ENCODE data around the gene PARP12. TPM values are rescaled to one million over a fixed set of nuclear protein-coding genes. Genes with fewer than 3 reads are reported as not detected.

The PARP12 gene
- total RNA-seq, 1 donor from 2014 or later = 63.3 TPM

DNA sequence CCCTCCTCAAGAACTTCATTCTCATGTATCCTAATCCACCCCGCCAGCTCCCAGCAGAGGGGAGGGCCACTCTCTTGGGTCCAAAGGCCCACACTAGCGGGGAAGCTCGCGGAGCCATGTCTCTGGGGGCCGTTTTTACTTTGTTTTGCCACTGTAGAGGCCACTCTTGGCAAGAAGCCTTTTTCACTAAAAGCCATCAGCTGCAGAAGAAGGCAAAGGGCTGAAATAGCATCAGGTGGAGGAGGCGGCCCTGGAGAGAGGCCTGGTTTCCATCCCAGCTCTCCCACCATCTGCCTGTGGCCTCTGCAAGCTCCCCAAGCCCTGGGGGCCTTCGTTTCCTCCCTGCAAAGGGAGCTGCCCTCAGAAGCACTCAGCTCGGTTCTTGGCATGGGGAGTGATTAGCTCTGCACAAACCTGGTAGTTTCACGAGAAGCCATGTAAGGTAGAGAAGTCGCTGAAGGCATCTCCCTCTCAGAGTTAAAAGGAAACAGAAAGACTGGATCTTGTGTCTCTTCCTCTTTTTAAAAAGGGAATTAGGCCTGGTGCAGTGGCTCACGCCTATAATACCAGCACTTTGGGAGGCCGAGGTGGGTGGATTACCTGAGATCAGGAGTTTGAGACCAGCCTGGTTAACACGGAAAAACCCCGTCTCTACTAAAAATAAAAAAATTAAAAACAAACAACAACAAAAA lies 70.3 kb downstream of the PARP12 start:
- no peak for DNase-seq (ENCODE audit: low read depth in 2 of 2)

DNA sequence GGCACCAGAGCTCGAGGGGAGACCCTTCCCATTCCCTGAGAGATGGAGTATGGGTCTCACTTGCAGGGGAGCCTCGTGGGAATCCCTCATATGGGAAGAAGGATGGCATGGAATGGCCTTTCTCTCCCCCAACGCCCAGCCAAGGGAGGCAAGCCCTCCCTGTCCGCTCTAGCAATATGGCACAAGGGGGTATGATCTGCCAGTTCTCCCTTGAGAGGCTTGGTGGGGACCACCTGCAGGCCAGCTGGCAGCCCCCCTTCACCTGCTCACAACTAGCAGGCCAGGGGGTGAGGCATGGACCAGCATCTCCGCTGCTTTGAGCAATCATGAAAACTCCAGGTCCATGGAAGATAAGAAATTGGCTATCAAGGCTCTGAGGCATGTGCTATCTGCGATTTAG lies 70.8 kb downstream of the PARP12 start:
- no peak for DNase-seq (ENCODE audit: low read depth in 2 of 2)

DNA sequence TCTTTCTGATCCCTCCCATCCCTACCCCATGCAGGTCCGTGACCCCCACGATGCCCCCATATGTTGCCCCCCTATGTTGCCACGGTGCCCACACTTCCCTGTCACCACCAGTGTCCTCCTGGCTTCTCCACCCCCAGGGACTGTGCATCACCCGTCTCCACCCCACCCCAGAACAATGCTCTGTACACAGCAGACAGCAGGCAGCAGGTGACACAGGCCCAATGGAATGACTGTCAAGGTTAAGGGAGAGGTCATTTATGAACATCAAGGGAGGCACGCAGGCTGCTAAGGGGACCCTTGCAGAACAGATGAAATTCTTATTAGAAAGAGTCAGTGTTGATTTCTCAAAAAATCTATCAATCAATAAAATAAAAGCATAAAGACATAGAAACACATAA lies 71.5 kb downstream of the PARP12 start:
- DNase-seq (ENCODE audit: low read depth in 2 of 2) = no peak

DNA sequence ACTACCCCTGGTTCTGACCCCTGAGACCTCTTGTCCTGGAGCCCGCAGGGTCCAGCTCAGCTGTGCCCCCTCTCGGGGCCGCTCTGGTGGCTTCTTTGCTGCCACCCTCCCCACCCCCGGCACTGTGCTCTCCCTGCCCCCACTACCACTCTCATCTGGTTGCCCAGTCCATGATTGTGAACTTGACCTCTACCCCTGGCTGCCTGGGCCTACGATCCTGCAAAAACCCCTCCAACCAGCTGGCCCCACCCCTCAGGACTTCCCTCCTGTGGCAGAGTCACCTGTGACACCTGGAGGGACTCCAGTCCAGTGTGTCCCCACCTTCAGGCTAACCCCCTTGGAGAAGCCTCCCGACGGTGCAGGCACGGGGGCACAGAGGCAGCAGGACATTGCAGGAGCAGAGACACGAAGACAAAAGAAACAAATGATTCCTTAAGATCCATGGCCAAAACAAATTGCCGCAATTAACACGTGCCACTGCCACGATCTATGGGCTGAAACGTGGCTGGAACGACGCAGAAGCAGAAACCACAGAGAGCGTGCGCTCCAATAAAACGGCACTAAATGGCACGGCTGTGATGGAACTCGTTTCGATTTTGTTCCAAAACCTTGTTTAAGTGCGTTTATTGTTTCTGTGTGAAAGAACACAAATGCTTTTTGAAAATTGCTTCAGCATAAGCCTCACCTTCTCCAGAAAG lies 72.0 kb downstream of the PARP12 start:
- no peak for DNase-seq (ENCODE audit: low read depth in 2 of 2)

DNA sequence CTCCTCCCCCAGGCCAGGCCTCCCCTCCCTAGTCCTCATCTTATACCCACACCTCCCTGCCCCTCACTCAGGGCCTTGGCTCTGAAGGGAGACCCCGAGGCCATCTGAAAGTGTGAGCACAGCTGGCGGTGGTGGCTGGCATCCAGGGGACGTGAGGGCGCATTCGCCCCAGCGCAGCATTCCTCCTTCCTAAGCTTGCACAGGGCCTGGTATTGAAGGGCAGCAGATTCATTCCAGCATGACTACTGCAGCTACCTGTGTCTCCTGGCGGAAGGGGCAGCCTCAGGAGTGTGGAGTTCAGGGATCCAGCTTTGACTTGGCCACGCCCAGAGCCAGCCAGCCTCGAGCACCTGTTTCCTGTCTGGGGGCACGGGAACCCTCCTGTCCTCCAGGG lies 72.6 kb downstream of the PARP12 start:
- no peak for DNase-seq (ENCODE audit: low read depth in 2 of 2)

DNA sequence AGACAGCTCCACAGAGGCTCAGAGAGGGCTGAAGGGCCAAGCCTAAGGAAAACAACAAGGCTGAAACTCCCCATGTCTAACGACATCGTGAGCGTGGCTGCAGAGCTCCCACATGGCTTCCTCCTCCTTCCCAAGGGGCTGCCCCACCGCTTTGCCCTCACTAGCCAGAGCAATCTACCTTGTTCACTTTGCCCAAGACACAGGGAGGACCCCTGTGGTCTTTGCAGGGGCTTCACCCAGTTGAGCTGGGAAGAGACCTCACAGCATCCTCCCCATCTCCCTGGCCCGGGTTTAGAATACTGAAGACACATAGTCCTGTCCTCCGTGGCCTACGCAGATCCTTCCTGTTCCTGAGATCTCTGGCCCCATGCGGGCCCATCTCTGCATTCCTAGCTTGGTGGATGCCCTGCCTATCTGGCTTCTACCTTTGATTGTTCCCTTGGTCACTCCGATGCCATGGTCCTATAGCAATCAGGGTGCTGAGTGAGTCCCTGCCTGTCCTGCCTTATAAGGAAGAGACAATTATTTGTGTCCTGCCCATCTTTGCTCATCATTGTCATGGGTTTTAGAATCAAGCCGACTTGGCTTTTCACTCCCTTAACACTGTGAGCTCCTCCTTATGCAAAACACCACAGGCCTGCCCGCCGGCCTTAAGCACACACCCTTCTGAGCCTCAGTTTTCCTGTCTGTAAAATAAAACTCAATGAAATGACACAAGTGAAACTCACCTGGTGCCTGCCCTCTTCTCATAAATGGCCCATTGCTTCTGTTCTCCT lies 73.2 kb downstream of the PARP12 start:
- DNase-seq (ENCODE audit: low read depth in 2 of 2) = no peak

DNA sequence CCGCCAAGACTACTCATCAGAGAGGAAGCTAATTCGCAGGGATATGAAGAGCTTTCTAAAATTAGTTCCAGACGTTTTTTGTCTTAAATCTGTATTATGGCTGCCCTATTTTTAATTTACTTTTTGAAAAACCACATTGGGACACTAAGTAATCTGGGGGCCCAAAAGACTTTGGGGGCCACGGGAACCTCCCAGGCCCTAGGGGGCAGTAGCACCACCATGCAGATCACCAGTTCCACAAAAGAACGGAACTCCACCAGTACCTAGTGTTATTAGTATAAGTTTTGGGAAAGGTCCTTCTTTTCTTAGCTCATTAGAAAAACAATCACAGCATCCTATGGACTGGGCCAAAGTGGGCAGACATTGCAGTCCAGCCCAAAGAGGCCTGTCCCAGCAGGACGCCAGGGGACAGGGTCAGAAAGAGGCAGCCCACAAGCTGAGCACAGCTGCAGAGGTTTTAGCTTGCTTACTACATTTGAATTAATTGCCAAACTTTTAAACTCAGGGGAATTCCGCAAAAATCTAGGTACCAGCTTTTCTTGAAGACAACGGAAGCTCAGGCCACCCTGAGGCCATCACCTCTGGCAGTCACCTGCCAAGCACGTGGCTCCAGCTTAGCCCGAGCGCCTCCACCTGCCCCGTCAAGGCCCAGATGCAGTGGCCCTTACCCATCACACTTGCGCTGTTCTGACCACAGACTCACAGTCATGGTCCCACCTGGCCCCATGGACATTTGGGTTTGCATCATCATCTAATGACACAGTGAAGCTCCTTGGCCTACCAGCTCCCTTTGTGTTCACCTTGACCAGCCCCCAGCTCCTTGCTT lies 74.8 kb downstream of the PARP12 start:
- DNase-seq (ENCODE audit: low read depth in 2 of 2) = no peak

DNA sequence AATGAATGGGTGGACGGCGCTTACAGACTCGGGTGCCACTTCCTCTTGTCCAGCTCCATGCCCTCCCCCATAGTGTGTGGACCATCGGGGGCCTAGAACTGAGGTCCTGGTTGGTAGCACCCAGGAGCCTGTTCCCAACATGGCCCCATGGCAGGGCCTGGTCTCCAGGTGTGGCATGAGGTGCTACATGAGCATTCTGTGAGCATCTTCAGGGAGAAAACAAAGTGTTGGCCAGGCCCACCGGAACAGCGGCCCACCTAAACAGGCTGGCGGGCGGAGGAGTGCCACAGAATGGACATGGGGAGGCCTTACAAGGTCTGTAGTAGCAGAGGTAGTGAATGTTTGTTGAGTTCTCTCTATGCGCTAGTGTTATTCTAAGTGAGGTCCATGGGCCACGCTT lies 76.9 kb downstream of the PARP12 start:
- no peak for DNase-seq (ENCODE audit: low read depth in 2 of 2)

DNA sequence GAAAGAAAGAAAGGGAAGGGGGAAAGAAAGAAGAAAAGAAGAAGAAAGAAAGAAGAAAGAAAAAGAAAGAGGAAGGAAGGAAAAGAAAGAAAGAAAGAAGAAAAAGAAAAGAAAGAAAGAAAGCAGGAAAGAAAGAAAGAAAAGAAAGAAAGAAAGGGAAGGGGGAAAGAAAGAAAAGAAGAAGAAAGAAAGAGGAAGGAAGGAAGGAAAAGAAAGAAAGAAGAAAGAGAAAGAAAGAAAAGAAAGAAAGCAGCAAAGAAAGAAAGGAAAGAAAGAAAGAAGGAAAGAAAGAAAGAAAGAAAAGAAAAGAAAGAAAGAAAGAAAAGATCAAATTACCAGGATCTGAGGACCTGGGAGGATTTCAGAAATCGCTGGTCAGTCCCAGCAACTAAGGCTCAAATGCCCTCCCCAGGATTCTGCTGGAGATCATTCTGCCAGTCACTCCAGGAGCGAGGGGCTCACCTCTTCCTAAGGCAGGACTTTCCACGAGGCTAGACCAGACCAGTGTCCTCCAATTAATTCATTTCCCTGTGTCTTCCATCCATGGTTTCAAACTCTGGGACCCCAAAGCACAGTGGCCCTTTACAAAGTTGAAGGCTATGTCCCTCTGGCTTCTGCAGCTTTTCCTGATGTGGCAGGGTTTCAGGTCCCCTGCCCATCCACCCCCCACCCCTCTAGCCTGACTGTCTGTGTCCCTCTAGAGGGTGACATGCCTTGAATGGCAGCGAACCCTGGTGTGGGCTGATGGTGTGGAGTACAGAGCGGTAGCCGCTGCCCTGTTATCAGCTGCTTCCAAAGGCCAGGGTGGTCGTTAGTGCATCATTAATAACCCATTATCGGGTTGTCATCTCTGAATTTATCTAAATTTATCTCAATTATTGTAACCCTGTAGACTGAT lies 77.9 kb downstream of the PARP12 start:
- DNase-seq (ENCODE audit: low read depth in 2 of 2) = no peak

DNA sequence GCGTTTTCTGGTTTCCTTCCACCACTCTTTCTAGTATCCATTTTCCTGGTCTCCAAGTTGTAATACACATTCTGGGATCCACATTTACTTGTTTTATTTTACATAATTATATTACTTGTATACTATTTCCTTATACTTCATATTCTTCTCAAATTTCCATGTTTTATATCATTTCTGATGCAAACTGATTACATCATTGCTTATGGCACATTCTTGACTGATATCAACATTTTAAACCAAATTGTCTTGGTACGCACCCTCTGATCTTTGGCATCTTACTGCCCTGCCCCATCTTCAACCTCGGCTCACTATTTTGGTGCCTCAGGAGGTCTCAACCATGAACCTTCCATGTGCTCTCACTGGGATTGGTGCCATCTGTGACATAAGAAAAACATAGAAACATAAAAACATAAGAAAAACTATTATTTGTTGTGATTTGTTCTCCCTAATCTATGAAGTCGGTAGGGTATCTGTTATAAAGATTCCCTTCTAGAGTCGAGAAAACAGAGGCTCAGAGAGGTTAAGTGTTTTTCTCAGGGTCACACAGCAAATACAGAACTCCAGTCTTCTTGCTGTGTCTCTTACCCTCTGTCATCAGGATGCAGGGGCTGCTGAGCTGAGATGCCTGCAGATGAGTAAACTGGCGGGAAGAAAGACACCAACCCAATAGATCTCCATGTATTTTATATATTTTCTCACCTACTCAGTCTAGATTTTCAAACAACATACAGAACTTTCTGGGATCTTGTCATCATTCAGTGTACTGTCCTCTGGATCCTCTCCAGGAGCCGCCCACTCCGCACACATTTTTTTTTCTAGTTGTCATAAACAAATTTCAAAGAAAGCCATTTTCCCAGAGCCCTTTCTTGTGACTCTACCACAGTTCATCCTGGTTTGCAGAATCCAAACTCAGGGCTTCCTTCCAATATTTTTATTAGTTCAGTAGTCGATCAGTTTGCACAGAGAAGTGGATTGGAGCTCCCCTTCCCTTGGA lies 79.5 kb downstream of the PARP12 start:
- no peak for DNase-seq (ENCODE audit: low read depth in 2 of 2)

DNA sequence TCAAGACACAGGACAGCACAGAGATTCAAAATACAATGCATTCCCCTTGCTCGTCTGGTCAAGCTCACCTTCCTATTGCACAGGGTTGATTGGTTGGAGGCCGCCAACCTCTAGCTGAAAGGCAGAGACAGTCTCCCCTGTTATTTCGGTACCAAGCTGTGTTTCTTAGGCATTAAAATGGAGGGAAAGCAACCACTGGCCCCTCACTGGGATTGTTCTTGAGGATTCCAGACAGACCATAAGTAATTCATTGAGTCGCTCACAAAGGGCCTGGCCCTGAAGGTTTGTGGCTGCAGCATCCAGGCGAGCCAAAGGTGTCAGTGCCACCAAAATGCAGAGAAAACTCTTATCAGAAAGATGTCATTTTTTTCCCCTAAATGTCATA lies 81.2 kb downstream of the PARP12 start:
- DNase-seq (ENCODE audit: low read depth in 2 of 2) = no peak

DNA sequence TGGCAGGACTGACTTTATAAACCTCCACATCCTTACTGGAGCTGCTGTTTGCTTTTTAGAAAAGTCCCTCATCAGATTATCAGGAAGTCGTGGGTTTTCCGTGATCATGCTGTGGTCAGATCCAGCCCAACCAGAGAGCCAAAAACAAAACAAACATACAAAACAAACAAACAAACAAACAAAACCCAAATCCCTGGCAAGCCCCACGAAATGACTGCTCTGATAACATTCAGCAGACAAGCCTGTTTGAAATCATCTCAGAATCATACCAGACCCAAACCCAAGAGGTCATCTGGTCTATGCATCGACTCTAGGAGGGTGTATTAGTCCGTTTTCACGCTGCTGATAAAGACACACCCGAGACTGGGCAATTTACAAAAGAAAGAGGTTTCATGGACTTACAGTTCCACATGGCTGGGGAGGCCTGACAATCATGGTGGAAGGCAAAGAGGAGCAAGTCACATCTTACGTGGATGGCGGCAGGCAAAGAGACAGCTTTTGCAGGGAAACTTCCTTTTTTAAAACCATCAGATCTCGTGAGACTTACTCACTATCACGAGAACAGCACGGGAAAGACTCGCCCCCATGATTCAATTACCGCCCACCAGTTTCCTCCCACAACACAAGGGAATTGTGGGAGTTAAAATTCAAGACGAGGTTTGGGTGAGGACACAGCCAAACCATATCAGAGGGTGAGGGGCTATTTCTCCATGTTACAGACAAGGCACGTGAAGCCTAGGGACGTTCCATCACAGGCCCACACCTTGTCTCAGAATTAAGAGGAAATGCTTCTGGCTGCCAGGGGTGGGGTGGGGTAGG lies 85.7 kb downstream of the PARP12 start:
- no peak for DNase-seq (ENCODE audit: low read depth in 2 of 2)

DNA sequence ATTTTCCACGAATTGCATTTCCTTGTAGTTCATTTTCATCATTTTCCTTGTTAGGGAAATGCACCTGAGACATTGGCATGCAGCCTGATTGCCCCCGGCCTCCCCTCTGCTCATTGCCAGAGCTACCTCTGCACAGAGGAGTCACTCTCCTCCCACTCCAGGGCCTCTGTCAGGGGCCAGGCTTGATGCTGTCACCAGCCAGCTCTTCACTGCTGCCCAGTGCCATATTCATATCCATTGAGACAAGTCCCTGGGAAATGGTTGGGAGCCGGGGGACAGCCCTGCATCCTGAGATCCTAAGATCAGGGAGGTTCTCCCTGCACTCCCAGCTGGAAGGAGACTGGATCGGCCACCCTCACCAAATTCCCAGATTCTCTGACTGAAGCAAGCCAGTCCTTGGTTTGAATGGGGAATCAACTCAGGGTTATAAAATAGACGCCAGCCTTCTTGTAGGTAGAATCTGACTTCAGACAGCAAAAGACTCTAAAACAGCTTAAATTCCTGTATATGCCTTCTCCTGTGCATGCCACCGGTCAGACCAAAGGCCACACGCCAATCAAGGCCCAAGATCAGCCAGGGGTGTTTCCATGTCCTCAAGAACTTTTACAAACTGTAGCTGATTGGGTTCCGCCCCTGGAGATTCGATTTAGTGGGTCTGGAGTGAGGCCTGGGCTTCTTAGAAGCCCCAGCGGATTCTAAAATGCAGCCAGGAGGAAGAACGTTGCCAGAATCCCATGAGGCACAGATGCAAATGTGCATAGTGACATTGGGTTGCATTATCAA lies 86.5 kb downstream of the PARP12 start:
- DNase-seq (ENCODE audit: low read depth in 2 of 2) = no peak

DNA sequence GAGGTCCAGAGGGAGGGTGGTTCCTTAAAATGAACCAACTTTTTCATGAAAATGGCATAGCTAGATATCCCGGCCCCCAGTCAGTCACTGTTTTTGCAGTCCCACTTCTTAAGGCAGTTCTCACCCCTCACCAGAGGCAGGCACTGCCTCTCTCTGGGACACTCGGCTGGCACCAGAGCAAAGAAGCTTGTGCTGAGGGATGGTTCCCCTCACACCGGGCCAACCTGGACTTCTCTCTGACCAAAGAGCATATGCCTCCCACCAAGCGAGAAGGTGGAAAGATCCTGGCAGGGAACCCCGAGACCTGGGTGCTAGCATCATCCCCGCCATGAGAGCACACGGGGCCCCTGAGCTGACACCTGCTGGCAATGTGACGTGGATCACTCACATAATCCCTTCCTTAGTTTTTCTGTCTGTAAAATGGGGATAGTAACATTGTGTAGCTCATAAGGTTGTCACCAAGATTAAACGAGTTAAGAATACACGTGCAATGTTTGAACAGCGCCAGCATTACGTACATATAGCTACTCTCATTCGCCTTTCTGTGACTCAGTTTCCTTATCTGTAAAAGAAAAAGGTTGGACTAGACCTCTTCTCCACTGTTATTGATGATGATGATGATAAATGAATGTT lies 88.5 kb downstream of the PARP12 start:
- DNase-seq (ENCODE audit: low read depth in 2 of 2) = no peak

All from lung microvascular endothelial cell (primary cell).